Activated naive CD4-positive, alpha-beta T cell (primary cell): Measurements from ENCODE around the gene KCNAB1.

ENCODE experiments used
- DNase-seq, 4 experiments: peaks; one replicate each; lab custom pipeline; 2025; lab: John Stamatoyannopoulos, UW

Gene KCNAB1

DNA sequence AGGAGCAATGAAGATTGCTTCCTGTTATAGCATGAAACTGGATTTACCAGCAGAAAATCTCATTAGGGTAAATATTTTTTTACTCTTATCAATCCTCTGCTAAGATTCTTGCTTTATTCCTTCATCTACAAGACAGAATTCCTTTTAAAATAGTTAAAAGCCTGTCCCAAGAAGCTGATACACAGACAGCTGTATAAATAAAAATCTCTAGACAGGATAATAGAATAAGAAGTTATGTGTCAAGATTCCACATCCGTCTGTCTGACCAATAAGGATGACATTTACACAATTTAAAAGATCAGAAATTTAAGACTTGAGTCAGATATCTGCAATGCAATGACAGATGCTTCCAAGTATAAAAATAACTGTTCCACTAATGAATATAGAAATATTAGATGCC is 376.9 kb downstream of the KCNAB1 start:
- DNase-seq = no peak

DNA sequence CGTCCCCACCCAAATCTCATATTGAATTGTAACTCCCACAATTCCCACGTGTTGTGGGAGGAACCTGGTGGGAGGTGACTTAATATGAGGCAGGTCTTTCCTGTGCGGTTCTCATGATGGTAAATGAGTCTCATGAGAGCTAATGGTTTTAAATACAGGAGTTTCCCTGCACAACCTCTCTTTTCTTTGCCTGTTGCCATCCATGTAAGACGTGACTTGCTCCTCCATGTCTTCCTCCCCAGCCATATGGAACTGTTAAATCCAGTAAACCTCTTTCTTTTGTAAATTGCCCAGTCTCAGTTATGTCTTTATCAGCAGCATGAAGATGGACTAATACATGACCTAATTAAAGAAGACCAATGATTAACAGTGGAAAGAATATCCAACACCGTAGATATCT is 377.9 kb downstream of the KCNAB1 start:
- no peak for DNase-seq

- DNase-seq = no peak
Measured at GRCh38 chr3:156507285-156507684, 386.9 kb downstream of the KCNAB1 start.

GRCh38 chr3:156509189-156510174 is 389.1 kb downstream of the KCNAB1 start:
- no peak for DNase-seq

GRCh38 chr3:156511987-156512677 is 391.8 kb downstream of the KCNAB1 start:
- no peak for DNase-seq

DNA sequence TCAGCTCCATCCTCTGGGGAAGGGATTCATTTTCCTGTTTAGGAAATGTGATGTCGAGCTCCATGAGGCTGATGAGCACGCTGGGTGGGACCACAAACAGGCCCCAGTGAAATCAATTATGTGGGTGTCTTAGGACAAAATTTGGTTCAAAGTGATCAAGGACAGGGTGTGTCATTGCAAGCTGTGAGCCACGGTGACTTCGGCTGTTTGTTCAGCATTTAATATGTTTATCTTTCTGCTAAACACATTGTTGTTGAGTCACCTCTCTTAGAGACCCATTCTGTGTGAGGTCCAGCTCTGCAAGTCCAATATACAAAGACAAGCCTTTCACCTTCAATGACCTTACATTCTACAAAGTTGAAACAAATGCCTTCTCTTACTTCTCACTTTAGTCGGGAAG is 393.2 kb downstream of the KCNAB1 start:
- no peak for DNase-seq

- DNase-seq = no peak
Measured at GRCh38 chr3:156516284-156516683, 395.9 kb downstream of the KCNAB1 start.

DNA sequence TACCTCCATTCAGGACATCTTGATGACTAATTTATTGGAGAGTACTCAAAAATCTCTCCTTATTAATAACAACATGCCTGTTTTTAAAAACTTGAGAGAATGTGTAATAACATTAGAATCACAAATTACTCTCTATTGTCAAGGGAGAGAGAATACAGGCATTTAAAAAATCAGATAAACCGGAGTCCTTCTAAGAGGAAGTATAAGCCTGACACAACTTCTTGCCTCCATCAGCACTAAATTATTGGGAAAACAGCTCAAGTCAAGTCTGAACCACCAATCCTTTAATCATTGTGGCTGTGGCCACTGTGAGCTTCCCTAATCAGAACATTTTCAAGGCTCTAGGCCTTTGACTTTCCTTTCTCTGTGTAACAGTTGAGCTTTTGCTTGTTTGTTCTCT is 396.6 kb downstream of the KCNAB1 start:
- no peak for DNase-seq

DNA sequence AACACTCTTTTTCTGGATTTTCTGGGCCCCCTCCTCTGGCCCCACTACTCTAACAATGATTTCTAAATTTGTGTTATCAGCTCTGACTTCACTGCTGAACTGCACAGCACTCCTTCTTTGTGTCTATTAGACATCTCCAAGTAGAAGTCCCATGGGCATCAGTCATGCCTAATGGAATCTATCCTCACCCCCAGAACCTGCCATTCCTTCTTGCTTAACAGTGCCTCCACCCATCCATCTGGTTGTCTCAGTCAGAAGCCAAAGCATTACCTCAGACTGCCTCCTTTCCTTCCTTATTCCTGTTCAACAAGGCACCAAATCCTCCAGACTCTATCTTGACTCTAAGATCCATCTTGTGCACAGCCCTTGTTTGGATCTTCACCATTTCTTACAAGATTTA is 398.3 kb downstream of the KCNAB1 start:
- DNase-seq = no peak

- DNase-seq = no peak
Measured at GRCh38 chr3:156519758-156520162, 399.4 kb downstream of the KCNAB1 start.

DNA sequence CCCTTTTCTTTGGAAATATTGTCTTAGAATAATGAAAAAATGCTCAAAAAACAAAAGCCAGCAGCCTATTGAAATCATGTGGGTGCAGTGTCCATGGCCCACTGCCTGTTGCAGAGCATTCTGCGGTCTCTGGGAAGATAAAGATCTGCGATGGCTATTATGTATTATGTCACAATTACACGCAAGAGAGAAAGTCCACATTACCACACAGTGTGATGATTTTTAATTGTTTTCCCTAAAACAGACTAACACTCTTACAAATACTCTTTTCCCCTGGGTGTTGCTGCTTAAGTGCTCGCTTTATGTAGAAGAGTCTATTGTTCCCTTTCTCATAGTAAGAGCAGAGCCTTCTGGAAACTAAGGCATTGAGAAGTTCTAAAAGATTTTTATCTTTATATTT is 402.3 kb downstream of the KCNAB1 start:
- no peak for DNase-seq

- DNase-seq = no peak
Measured at GRCh38 chr3:156525808-156526207, 405.4 kb downstream of the KCNAB1 start.

DNA sequence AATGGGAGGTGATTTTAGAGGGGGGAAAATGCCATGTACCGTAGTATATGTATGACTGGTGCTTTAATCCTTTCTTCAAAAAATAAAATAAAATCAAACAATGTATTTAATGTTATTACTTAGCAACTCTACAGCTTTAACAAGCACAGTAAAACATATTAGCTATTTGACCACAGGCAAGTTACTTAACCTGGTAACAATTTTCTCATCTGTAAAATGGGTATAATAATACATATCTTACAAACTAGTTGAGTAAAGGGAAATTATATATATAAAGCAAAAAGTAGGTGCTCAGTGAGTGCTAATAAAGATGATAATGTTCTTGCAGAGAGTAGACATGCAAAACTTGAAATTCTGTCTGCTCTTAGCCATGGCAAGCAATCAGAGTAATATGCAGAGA is 406.7 kb downstream of the KCNAB1 start:
- no peak for DNase-seq

DNA sequence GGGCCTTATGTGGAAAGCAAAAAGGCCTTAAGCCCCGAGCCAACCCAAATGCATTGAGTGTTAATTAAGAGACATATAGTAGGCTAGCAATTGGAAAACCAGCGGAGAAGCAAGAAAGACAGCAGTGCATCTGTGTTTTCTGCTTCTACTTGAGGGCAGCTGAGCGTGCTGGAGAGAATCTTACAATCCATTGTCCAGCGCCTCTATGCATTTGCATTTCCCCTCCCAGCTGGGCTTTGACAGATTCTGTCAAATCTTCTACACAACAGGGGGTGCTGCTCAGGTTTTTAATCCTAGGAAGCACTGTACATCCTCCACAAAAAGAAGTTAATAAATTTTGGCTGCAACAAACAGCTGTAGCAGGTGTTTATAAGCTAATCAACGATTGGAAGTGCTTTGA is 410.6 kb downstream of the KCNAB1 start:
- no peak for DNase-seq

- no peak for DNase-seq
Measured at GRCh38 chr3:156532730-156533129, 412.4 kb downstream of the KCNAB1 start.

DNA sequence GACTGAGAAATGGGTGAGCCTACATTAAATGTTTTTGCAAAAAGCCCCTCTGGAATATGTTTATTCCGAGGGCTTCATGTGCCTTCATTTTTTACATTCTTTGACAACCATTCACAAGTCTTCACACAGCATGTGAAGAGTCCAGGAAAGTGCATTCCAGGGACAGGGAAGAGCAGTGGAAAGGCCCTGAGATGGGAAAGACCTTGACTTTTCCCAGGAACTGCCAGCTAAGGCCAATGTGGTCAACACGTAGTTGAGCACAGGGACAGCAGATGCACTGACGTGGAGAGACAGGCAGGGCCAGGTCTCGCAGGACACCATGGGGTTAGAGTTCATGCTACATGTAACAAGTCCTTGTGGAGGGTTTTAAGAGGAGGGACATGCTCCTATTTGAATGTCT is 412.8 kb downstream of the KCNAB1 start:
- DNase-seq = no peak

DNA sequence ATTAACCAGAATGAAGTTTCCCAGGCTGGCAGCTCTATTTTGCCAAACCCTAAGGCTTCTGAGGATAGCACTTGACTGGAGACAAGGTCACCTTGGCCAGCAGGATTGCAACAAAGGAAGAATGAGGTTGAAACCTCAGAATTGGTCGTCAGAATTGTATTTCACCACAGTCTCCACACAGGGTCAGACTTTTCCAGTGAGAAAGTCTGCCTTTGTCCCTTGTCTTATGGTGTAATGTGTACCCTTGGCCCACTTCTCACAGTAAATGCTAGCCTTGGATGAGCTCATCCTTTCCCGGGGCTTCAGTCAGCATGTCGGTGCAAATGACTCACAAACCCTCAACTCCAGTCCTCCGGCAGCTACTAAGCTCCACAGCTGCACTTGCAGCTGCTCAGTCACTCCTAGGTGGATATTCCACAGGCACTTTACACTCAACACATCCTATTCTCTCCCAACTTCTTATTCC is 414.8 kb downstream of the KCNAB1 start:
- no peak for DNase-seq

- DNase-seq = no peak
Measured at GRCh38 chr3:156535798-156536197, 415.4 kb downstream of the KCNAB1 start.

- DNase-seq = no peak
Measured at GRCh38 chr3:156536524-156537316, 416.3 kb downstream of the KCNAB1 start.

DNA sequence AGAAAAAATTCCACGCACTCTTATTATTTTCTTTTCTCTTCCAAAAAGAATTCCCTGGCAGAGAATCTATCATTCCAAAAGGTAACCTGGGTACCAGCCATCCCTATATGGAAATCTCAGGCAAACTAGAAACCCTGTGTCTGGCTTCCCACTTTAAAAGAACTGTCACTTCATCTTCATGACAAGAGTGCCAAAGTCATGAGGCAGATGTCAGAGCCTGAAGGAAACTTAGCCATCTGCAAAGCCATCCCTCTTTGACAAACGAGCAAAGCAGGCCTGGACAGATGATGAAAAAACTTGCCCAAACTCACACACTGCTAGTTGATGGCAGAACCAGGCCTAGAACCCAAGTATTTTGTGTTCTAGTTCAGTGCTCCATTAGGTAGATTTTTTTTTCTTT is 418.7 kb downstream of the KCNAB1 start:
- no peak for DNase-seq

- no peak for DNase-seq
Measured at GRCh38 chr3:156539802-156540201, 419.4 kb downstream of the KCNAB1 start.
